ENCODE results near the gene STX2.
A peak's percentile ranks its signal among the peaks of the same experiment; 100 is the strongest.
"Not testable (repeated sequence)": the region's sequence is repeated elsewhere in the genome, so short reads cannot be mapped to it uniquely, and the experiment has no call there.

Gene STX2

GRCh38 chr12:130765186-130765659 lies 73.8 kb downstream of the STX2 start:
- DNase-seq (ENCODE audit: low spot score), result no peak

GRCh38 chr12:130764475-130765185 lies 74.4 kb downstream of the STX2 start:
- DNase-seq (ENCODE audit: low spot score), result no peak

- DNase-seq (ENCODE audit: low spot score), result no peak
Measured at GRCh38 chr12:130764073-130764472, 75.0 kb downstream of the STX2 start.

GRCh38 chr12:130762319-130762675 lies 76.8 kb downstream of the STX2 start:
- DNase-seq (ENCODE audit: low spot score), result no peak

- DNase-seq (ENCODE audit: low spot score), result peak; percentile 75
Measured at GRCh38 chr12:130761537-130762318, 77.3 kb downstream of the STX2 start.

GRCh38 chr12:130754234-130754901 lies 84.7 kb downstream of the STX2 start:
- DNase-seq (ENCODE audit: low spot score), result peak; percentile 65

GRCh38 chr12:130752692-130753230 lies 86.3 kb downstream of the STX2 start:
- DNase-seq (ENCODE audit: low spot score), result no peak

GRCh38 chr12:130752037-130752436 lies 87.0 kb downstream of the STX2 start:
- not testable (repeated sequence) for DNase-seq (ENCODE audit: low spot score)

GRCh38 chr12:130748786-130749185 lies 90.3 kb downstream of the STX2 start:
- DNase-seq (ENCODE audit: low spot score), result no peak

- DNase-seq (ENCODE audit: low spot score), result peak; percentile 88
Measured at GRCh38 chr12:130747867-130748740, 90.9 kb downstream of the STX2 start.

- DNase-seq (ENCODE audit: low spot score), result no peak
Measured at GRCh38 chr12:130746546-130746945, 92.5 kb downstream of the STX2 start.

- no peak for DNase-seq (ENCODE audit: low spot score)
Measured at GRCh38 chr12:130745921-130746320, 93.1 kb downstream of the STX2 start.

GRCh38 chr12:130744274-130744673 lies 94.8 kb downstream of the STX2 start:
- no peak for DNase-seq (ENCODE audit: low spot score)

GRCh38 chr12:130743606-130744005 lies 95.4 kb downstream of the STX2 start:
- no peak for DNase-seq (ENCODE audit: low spot score)

- DNase-seq (ENCODE audit: low spot score), result no peak
Measured at GRCh38 chr12:130743176-130743575, 95.9 kb downstream of the STX2 start.

GRCh38 chr12:130742716-130743115 lies 96.3 kb downstream of the STX2 start:
- no peak for DNase-seq (ENCODE audit: low spot score)

- DNase-seq (ENCODE audit: low spot score), result no peak
Measured at GRCh38 chr12:130742112-130742511, 96.9 kb downstream of the STX2 start.

Measured in Ammon's horn (tissue), 1 donor.